Activated T-cell treated with anti-CD3 and anti-CD28 coated beads for 1 hour (primary cell): ENCODE measurements around the gene MRPL14.
"Not testable (repeated sequence)": the region's sequence is repeated elsewhere in the genome, so short reads cannot be mapped to it uniquely, and the experiment has no call there.

Experiments used
- DNase-seq: peaks from one replicate; pipeline ENCODE4 v3.0.0-alpha.2; 2020; ENCODE audit warnings: low read depth

Gene MRPL14

DNA sequence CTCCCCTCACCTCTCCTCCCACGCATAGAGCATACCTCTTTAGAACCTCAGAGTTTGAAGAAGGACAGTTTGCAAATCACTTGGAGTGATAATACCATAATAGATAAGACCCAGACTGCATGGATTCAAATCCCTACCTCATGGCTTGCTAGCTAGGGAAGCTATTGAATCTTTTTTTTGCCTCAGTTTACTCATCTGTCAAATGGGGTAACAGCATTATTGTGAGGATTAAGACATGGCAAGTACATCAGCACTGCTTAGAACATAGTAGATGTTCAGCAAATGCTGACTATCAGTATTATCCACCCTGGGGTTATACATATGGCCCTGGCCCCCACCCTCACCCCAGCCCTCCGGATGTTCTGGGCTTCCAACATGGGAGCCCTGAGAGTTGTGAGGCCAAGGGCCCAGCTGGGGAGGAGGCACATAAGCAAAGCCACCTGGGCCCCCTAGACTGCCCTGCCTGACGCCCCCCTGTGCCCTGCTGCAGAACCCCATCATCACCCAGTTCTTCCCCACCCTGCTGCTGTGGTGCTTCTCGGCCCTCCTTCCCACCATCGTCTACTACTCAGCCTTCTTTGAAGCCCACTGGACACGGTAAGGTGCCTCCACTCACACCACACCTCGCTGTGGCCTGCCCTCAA is 22.2 kb upstream of the MRPL14 start:
- no peak for DNase-seq

- DNase-seq: no peak
These were observed 21.1 kb upstream of the MRPL14 start for GRCh38 chr6:44148306-44148705.

GRCh38 chr6:44147256-44147655 is 20.0 kb upstream of the MRPL14 start:
- no peak for DNase-seq

- no peak for DNase-seq
These were observed 19.4 kb upstream of the MRPL14 start for GRCh38 chr6:44146685-44147084.

DNA sequence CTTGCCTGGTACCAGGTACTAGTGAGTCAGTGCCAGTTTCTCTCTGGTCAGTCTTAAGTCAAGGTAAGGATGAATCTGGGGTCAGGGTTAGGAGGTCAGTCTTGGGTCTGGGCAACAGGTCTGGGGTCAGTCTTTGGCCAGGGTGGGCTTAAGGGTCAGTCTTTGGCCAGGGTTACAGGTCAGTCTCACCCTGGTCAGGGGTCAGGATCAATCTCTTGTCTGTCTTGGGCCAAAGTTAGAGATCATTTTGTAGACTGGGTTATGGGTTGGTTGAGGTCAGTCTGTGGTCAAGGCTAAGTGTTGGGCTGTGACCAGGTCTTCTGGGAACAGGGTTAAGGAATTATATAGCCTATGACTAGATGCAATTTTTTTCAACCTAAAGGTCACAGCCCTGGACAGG is 18.6 kb upstream of the MRPL14 start:
- no peak for DNase-seq

DNA sequence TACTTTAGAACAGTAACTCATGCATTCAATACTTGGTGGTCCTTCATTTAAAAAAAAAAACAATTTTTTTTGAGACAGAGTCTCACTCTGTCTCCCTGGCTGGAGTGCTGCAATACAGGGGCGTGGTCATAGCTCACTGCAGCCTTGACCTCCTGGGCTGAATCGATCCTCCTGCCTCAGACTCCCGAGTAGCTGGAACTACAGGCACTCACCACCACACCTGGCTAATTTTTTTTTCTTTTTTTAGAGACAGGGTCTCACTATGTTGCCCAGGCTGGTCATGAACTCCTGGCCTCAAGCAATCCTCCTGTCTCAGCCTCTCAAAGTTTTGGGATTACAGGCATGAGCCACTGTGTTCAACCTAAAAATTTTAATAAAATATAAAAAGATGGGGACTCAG is 17.3 kb upstream of the MRPL14 start:
- DNase-seq: not testable (repeated sequence)

- DNase-seq: no peak
These were observed 16.5 kb upstream of the MRPL14 start for GRCh38 chr6:44143731-44144130.

DNA sequence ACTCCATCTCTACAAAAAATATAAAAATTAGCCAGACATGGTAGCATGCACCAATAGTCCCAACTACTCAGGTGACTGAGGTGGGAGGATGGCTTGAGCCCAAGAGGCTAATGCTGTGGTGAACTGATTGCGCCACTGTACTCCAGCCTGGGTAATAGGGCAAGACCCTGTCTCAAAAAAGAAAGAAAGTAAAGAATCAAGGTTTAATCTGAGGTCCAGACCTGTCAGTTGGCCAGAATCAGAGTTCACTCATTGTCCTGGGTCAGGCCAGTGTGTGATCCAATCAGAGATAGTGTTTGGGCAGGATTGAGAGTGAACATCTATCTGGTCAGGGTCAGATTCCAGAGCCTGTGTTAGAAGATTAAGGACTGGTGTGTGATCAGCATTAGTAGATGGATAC is 15.6 kb upstream of the MRPL14 start:
- DNase-seq: no peak

- no peak for DNase-seq
These were observed 12.1 kb upstream of the MRPL14 start for GRCh38 chr6:44139351-44139743.

DNA sequence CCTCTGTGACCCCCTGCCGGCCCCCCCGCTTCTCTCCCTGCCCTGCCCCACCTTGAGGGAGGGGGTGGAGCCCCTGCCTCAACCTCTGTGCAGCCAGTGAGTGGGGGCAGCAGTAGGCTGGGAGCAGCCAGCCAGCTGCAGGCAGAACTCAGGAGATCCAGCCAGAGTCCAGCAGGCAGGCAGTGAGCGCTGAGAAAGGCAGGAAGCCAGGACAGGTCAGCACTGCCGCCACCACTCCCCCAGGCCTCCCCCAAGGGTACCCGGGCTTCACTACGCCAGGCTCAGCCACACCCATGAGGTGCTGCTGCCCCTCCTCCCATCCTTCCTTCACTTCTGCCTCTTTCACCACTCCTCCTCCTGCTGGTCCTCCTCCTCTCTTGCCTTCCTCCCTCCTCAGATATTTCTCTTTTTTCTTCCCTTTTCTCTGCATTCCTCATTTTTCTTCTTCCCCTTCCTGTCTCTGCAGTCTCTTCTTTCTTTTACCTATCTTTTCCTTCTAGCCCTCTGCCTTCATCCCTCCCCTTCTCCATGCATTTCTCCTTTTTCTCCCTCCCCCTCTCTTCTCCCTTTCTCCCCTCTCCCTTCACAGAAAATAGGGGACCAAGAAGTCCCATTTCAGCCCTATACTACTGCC is 11.6 kb upstream of the MRPL14 start:
- DNase-seq: no peak

GRCh38 chr6:44135875-44136274 is 8.6 kb upstream of the MRPL14 start:
- DNase-seq: no peak

DNA sequence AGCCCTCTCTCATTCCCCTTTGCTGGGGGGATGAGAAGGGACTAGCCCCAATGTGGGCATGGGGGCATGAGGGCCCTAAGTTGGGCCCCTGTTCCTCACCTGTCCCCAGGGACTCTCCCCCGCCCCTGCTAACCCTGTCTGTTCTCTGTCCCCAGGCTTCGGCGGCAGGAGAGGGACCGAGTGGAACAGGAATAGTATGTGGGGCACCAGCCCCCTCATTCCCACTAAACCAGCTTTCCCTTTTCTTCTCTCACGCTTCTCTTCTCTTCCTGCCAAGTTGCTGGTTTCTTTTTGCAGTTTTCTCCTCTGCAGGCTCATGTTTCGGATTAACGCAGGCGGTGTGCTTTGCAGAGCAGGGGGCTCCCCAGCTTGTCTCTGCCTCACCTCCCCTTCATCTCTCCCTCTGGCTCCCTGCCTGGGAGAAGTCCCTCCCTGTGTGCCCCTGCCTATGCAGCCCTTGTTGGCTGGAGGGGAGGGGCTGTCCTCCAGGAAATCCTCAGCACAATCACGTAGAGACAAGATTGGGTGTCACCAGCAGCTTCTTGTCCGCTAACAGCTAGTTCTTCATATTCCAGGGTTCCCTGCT is 8.0 kb upstream of the MRPL14 start:
- no peak for DNase-seq

GRCh38 chr6:44133981-44134711 is 6.9 kb upstream of the MRPL14 start:
- no peak for DNase-seq

- no peak for DNase-seq
These were observed 6.0 kb upstream of the MRPL14 start for GRCh38 chr6:44133003-44133931.

DNA sequence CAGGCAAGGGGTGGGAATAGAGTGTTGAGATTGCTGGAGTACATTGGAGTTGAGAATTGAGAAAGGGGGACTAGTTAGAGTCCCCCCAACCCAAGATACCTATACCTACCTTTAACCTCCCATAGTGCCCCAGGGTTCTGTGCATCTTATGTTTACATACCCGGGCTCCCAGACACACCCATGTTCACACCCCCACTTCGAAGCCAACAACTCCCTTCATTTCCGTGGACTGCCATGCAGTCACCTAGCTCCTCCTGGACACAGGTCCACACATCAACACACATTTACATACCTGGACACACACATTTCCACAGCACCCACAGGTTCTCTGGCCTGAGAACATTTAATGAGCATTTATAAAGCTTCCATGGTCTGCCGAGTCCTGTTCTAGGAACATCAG is 5.2 kb upstream of the MRPL14 start:
- no peak for DNase-seq

DNA sequence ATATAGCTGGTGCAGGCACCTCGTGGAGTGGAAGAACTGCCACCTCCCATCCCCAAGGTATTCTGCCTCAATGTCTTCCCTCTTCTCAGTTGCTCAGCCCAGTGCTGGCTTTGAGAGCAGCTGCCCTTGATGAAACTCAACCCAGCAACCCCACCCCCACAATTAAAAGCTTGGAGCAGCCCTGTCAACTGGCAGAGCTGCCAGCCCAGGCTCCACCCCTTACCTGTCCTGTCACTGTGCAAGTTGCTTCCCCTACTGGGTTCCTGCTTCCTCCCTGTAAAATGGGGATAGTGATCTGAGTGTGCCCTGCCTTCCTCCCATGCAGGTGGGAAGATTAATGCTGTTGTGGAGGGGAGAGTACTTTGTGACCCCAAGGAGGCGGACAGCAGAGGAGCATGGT is 4.6 kb upstream of the MRPL14 start:
- no peak for DNase-seq

- DNase-seq: no peak
These were observed 2.6 kb upstream of the MRPL14 start for GRCh38 chr6:44129841-44130322.

GRCh38 chr6:44128020-44128917 is 1.0 kb upstream of the MRPL14 start:
- no peak for DNase-seq

GRCh38 chr6:44126320-44127149 is 717 bp downstream of the MRPL14 start:
- DNase-seq: peak; percentile 53

DNA sequence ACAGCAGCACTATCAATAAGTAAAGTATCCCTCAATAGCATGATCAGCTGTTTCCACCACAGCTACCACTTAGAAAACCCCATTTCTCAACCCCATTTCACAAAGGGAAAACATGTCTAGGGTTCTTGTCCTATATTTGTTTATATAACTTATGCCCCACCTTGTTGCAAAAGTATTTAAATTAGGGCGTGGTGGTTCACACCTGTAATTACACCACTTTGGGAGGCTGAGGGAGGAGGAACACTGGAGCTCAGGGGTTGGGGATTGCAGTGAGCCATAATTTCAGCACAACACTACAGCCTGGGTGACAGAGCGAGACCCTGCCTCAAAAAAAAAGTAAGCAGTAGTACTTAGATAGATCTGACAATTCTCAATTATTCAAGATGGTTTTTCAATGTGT is 3.7 kb downstream of the MRPL14 start:
- DNase-seq: no peak
